ENCODE results near the gene BEAN1. TPM values are rescaled to one million over a fixed set of nuclear protein-coding genes. Genes with fewer than 3 reads are reported as not detected.
A peak's percentile ranks its signal among the peaks of the same experiment; 100 is the strongest.

Gene BEAN1
- polyA plus RNA-seq, 1 of the 3 experiments (the other 2 are of a cell fraction) = 0.07 TPM

GRCh38 chr16:66516808-66517585 is 89.9 kb downstream of the BEAN1 start (continued):
- no peak for TF ChIP-seq FOXM1 (IDR thresholded peaks at IDR 0.05; ENCODE audit: low read depth)
- TF ChIP-seq ELF1 (IDR thresholded peaks at IDR 0.05) = peak; percentile 76
- peak; percentile 97 for TF ChIP-seq MAX (IDR thresholded peaks at IDR 0.05; ENCODE audit: low read depth)
- TF ChIP-seq CHD2 (IDR thresholded peaks at IDR 0.05; ENCODE audit: low read length, partially characterized antibody) = no peak
- TF ChIP-seq NRF1 (IDR thresholded peaks at IDR 0.05; ENCODE audit: low read depth, low read length) = no peak
- TF ChIP-seq USF2 (IDR thresholded peaks at IDR 0.05; ENCODE audit: borderline replicate concordance, low read depth, low read length) = no peak
- TF ChIP-seq GATA2 (CRISPR knock-in tag; IDR thresholded peaks at IDR 0.05) = no peak
- peak; percentile 86; the same call in 1 of the 2 replicates for TF ChIP-seq RXRA (IDR thresholded peaks at IDR 0.05; ENCODE audit: borderline replicate concordance, low read depth)
- TF ChIP-seq EZH2phosphoT487 (IDR thresholded peaks at IDR 0.05; ENCODE audit: borderline replicate concordance, low read depth) = no peak
- TF ChIP-seq USF1 (IDR thresholded peaks at IDR 0.05; ENCODE audit: borderline replicate concordance, low read depth) = peak; percentile 74; the same call in 1 of the 2 replicates

- H3K4me3 ChIP-seq (ENCODE audit: low read depth in 2 of 2, low read length in 1 of 2) = no peak overlapping the region
- no peaks in the 10 kb centered on the region for H3K9me2 ChIP-seq
- POLR2A ChIA-PET = no interaction called here
- peak overlapping the region; percentile 53; the same call in 1 of the 2 replicates for H2AFZ ChIP-seq (ENCODE audit: low read depth)
- no peaks in the 10 kb centered on the region for H3K36me3 ChIP-seq (replicated peaks in 1 of 2; ENCODE audit: control insufficient read depth in 1 of 2, insufficient read depth in 2 of 2, low read length in 1 of 2)
- 88% methylated on average over 8 of the region's 8 CpGs for WGBS (ENCODE audit: low lambda C conversion rate)
- H3K4me1 ChIP-seq (ENCODE audit: control insufficient read depth in 1 of 2, insufficient read depth in 2 of 2, low read depth in 1 of 2, low read length in 1 of 2) = peaks cover 15 to 22% of the 10 kb centered on the region in 2 experiments; a peak in 3 of 4 replicates
- peak overlapping the region; percentile 89 to 94 for H3K27ac ChIP-seq (ENCODE audit: low read depth in 2 of 2, low read length in 1 of 2)
- no peaks in the 10 kb centered on the region for H3K27me3 ChIP-seq (ENCODE audit: insufficient read depth)
- DNase-seq = no peak
- peaks cover 15% of the 10 kb centered on the region for H3F3A ChIP-seq (replicated peaks; ENCODE audit: insufficient read depth)
- H3K4me2 ChIP-seq = peak overlapping the region; percentile 72
- H3K79me2 ChIP-seq (ENCODE audit: insufficient read depth) = no peaks in the 10 kb centered on the region
- peak overlapping the region; percentile 63 for H3K9ac ChIP-seq
- H4K20me1 ChIP-seq (ENCODE audit: insufficient read depth) = no peaks in the 10 kb centered on the region
- no peaks in the 10 kb centered on the region for H3K9me3 ChIP-seq
- CTCF ChIA-PET = interaction anchor here (2.6 kb wide), 1 partner anchor 111 kb away, joined by 8 read pairs; no protein-coding TSS in a partner anchor
- TF ChIP-seq YY1 (IDR thresholded peaks at IDR 0.05; ENCODE audit: low read depth) (no peak), RXRA (IDR thresholded peaks at IDR 0.05; ENCODE audit: borderline replicate concordance, low read depth) (no peak), RFX5 (IDR thresholded peaks at IDR 0.05; ENCODE audit: low read length) (no peak), JUND (IDR thresholded peaks at IDR 0.05) (no peak), CHD2 (IDR thresholded peaks at IDR 0.05; ENCODE audit: low read length, partially characterized antibody) (no peak), FOXM1 (IDR thresholded peaks at IDR 0.05; ENCODE audit: low read depth) (no peak), SIN3A (IDR thresholded peaks at IDR 0.05; ENCODE audit: borderline replicate concordance, low read depth, low read length) (no peak), NRF1 (IDR thresholded peaks at IDR 0.05; ENCODE audit: low read depth, low read length) (no peak), FOXJ3 (CRISPR knock-in tag; IDR thresholded peaks at IDR 0.05) (no peak), TEAD4 (IDR thresholded peaks at IDR 0.05; ENCODE audit: borderline replicate concordance, insufficient read depth) (no peak), USF2 (IDR thresholded peaks at IDR 0.05; ENCODE audit: borderline replicate concordance, low read depth, low read length) (no peak), REST (IDR thresholded peaks at IDR 0.05; ENCODE audit: low read depth, low read length) (no peak), EP300 (IDR thresholded peaks at IDR 0.05; ENCODE audit: borderline replicate concordance in 1 of 2, low read depth in 1 of 2, low read length in 1 of 2) (no peak), CTCF (IDR thresholded peaks at IDR 0.05) (no peak)
Observed at GRCh38 chr16:66517586-66518263, 90.6 kb downstream of the BEAN1 start.

Measured in SK-N-SH (cell line).